Measurements from ENCODE around the gene BRSK2. TPM values are rescaled to one million over a fixed set of nuclear protein-coding genes. Genes with fewer than 3 reads are reported as not detected.
A peak's percentile ranks its signal among the peaks of the same experiment; 100 is the strongest.

Gene BRSK2
- total and polyA plus RNA-seq, 4 donors, result 0.35 to 0.56 (median 0.52) TPM

GRCh38 chr11:1401171-1401445 is 11.4 kb downstream of the BRSK2 start:
- TF ChIP-seq, protein P1, sequence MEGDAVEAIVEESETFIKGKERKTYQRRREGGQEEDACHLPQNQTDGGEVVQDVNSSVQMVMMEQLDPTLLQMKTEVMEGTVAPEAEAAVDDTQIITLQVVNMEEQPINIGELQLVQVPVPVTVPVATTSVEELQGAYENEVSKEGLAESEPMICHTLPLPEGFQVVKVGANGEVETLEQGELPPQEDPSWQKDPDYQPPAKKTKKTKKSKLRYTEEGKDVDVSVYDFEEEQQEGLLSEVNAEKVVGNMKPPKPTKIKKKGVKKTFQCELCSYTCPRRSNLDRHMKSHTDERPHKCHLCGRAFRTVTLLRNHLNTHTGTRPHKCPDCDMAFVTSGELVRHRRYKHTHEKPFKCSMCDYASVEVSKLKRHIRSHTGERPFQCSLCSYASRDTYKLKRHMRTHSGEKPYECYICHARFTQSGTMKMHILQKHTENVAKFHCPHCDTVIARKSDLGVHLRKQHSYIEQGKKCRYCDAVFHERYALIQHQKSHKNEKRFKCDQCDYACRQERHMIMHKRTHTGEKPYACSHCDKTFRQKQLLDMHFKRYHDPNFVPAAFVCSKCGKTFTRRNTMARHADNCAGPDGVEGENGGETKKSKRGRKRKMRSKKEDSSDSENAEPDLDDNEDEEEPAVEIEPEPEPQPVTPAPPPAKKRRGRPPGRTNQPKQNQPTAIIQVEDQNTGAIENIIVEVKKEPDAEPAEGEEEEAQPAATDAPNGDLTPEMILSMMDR (IDR thresholded peaks at IDR 0.05; ENCODE audit: control extremely low read depth, extremely low read depth), result no peak
- WGBS, 2 donors, result 80 to 91% methylated on average over 11 of the region's 11 CpGs
- ATAC-seq (ENCODE audit: insufficient read depth, low FRiP score) (no peak), DNase-seq (no peak)
- Histone ChIP-seq H3K9me3 (ENCODE audit: control insufficient read depth in 4 of 4, insufficient read depth in 3 of 4, low read length in 3 of 4) (no peaks in the 10 kb centered on the region), H3K36me3 (ENCODE audit: control insufficient read depth in 4 of 4, insufficient read depth in 4 of 4, low read length in 4 of 4) (no peaks in the 10 kb centered on the region), H3K27ac (ENCODE audit: low read depth in 1 of 2, low read length in 1 of 2) (no peak overlapping the region), H3K4me3 (no peak overlapping the region), H3K4me1 (ENCODE audit: control insufficient read depth in 5 of 5, insufficient read depth in 5 of 5, low read length in 5 of 5) (peaks cover 0 to 24% (median 0%) of the 10 kb centered on the region in 5 donors), H3K27me3 (ENCODE audit: control insufficient read depth in 3 of 3, insufficient read depth in 3 of 3, low read length in 2 of 3) (peaks cover 0 to 6% (median 0%) of the 10 kb centered on the region in 3 donors), H3K9ac (ENCODE audit: insufficient read depth in 1 of 2, low read length in 2 of 2) (no peak overlapping the region)

DNA sequence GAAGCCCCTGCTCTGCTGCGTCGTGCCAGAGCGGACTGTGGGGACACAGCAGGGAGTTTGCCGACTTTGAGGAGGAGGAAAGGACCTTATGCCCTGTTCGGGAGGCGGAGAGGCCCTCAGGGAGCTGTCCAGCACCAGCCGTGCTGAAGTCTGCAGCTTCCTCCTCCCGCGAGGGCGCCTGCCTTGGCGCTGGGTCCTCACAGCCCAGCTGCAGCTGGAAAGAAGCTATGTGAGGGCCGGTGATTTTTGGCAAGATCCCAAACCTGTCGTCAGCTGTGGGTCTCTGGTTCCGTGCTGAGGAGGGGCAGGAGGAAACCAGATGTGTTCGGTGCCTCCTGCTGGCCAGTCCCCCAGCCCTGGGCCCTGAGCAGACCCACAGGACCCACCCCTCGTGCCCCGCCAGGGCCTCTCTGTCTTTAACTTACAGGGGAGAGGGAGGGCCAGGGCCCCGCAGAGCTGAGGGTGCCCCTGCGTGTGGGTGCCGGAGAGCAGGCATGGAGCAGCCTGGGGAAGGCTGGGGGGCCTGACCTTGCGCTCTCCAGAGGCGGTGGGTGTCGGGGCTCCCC is 12.0 kb downstream of the BRSK2 start:
- ATAC-seq (ENCODE audit: insufficient read depth, low FRiP score) (no peak), DNase-seq (peak; percentile 89 to 91 (median 90))
- Histone ChIP-seq H3K9me3 (ENCODE audit: control insufficient read depth in 4 of 4, insufficient read depth in 3 of 4, low read length in 3 of 4) (no peaks in the 10 kb centered on the region), H3K4me3 (no peak overlapping the region), H3K9ac (ENCODE audit: insufficient read depth in 1 of 2, low read length in 2 of 2) (no peak overlapping the region), H3K27me3 (ENCODE audit: control insufficient read depth in 3 of 3, insufficient read depth in 3 of 3, low read length in 2 of 3) (peaks cover 0 to 6% (median 0%) of the 10 kb centered on the region in 3 donors), H3K36me3 (ENCODE audit: control insufficient read depth in 4 of 4, insufficient read depth in 4 of 4, low read length in 4 of 4) (no peaks in the 10 kb centered on the region), H3K4me1 (ENCODE audit: control insufficient read depth in 5 of 5, insufficient read depth in 5 of 5, low read length in 5 of 5) (peaks cover 0 to 24% (median 0%) of the 10 kb centered on the region in 5 donors), H3K27ac (ENCODE audit: low read depth in 1 of 2, low read length in 1 of 2) (no peak overlapping the region)
- TF ChIP-seq, protein P1 (IDR thresholded peaks at IDR 0.05; ENCODE audit: control extremely low read depth, extremely low read depth), result no peak
- 23 to 31% methylated on average over 19 to 23 of the region's 23 CpGs for WGBS, 2 donors

DNA sequence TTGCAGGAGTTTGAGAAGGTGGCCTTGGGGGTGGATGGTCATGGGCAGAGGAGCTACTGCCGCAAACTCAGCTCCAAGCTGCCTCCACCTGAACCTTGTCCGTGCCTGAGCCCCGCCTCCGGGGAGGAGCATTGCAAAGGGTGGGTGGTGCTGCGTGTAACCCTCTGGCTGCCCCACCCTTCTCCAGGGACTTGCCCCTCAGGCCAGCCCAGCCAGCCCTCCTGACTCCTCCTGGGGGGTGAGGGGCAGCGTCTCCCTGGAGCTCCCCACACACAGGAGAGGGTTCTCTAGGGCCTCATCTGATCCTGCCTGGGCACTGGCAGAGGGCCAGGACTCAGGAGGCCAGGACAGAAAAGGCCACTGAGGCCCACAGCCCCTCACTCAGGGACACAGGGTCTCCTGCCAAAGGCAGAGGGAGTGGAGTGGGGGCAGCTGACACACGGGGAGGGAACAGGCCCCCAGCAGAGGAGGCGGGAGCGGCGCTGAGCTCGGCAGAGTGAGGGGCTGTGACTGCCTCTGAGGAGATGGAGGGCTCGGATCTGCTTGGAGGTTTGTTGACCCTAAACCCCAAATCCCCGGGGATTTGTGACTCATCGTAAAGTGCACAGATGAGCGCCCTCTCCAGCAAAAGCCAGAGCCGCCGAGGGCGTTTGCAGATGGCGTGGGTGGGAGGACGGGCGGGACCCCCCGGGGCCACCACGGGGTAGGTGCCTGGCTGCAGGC is 12.8 kb downstream of the BRSK2 start:
- peaks cover 0 to 6% (median 0%) of the 10 kb centered on the region in 3 donors for H3K27me3 ChIP-seq (ENCODE audit: control insufficient read depth in 3 of 3, insufficient read depth in 3 of 3, low read length in 2 of 3)
- TF ChIP-seq, protein P1 (IDR thresholded peaks at IDR 0.05; ENCODE audit: control extremely low read depth, extremely low read depth), result no peak
- H3K36me3 ChIP-seq (ENCODE audit: control insufficient read depth in 4 of 4, insufficient read depth in 4 of 4, low read length in 4 of 4), result no peaks in the 10 kb centered on the region
- H3K9me3 ChIP-seq (ENCODE audit: control insufficient read depth in 4 of 4, insufficient read depth in 3 of 4, low read length in 3 of 4), result no peaks in the 10 kb centered on the region
- H3K9ac ChIP-seq (ENCODE audit: insufficient read depth in 1 of 2, low read length in 2 of 2), result no peak overlapping the region
- no peak overlapping the region for H3K4me3 ChIP-seq
- no peak for ATAC-seq (ENCODE audit: insufficient read depth, low FRiP score)
- WGBS, 2 donors, result 70 to 74% methylated on average over 23 of the region's 23 CpGs
- DNase-seq, result no peak
- H3K4me1 ChIP-seq (ENCODE audit: control insufficient read depth in 5 of 5, insufficient read depth in 5 of 5, low read length in 5 of 5), result peaks cover 0 to 21% (median 0%) of the 10 kb centered on the region in 5 donors
- no peak overlapping the region for H3K27ac ChIP-seq (ENCODE audit: low read depth in 1 of 2, low read length in 1 of 2)

All from lung (tissue), 12 donors.